AG09319 (cell line): ENCODE results near the gene RPL35A.
A peak's percentile ranks its signal among the peaks of the same experiment; 100 is the strongest.
"Not testable (repeated sequence)": the region's sequence is repeated elsewhere in the genome, so short reads cannot be mapped to it uniquely, and the experiment has no call there.

Experiments
- DNase-seq: peaks from one replicate; pipeline ENCODE4 v3.0.0-alpha.2; 2010; ENCODE audit warnings: low read depth; ENCODE audit errors: extremely low read depth
- CTCF ChIP-seq: IDR thresholded peaks from 2 replicates; pipeline ENCODE4 v1.5.1; 2011; ENCODE audit warnings: low read depth, mild to moderate bottlenecking, inconsistent platforms, low read length, moderate library complexity

The RPL35A gene

GRCh38 chr3:197949778-197950676 lies at the start of gene RPL35A:
Gene RPL35A, plus strand, starts transcription at chr3:197950190. Its CDS starts 778 bp downstream, at chr3:197950968.
- no peak for TF ChIP-seq CTCF
- peak; percentile 87 for DNase-seq

GRCh38 chr3:197901626-197902025 lies 48.4 kb upstream of the RPL35A start:
- no peak for DNase-seq
- TF ChIP-seq CTCF, result no peak

GRCh38 chr3:197906023-197906849 lies 43.8 kb upstream of the RPL35A start:
- peak; percentile 94 for TF ChIP-seq CTCF

GRCh38 chr3:197906850-197907187 lies 43.2 kb upstream of the RPL35A start:
- DNase-seq, result no peak
- TF ChIP-seq CTCF, result no peak

More at GRCh38 chr3:197906023-197906849, 43.8 kb upstream of the RPL35A start:
- DNase-seq, result peak; percentile 81

- DNase-seq, result no peak
- no peak for TF ChIP-seq CTCF
These were observed 42.8 kb upstream of the RPL35A start for GRCh38 chr3:197907196-197907595.

- DNase-seq, result not testable (repeated sequence)
These were observed 41.4 kb upstream of the RPL35A start for GRCh38 chr3:197908550-197908949.

GRCh38 chr3:197908957-197909701 lies 40.9 kb upstream of the RPL35A start:
- DNase-seq, result no peak
- TF ChIP-seq CTCF, result no peak
